ENCODE results near the gene OR2M4.

DNA sequence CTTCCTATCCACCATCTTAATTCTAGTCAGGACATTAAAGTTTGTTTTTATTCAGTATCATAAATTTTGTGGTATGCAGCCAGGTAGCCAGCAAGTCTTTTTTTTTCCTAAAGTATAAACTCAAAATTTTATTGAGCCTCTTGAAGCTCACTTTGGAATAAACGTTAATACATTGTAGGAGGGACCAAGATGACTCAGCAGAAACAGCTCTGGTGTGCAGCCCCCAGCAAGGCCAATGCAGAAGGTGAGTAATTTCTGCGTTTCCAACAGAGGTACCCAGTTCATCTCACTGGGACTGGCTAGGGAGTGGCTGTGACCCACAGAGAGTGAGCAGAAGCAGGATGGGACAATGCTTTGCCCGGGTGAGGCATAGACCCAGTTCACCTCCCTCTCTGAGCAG, 43.9 kb upstream of the OR2M4 start:
- TF ChIP-seq CTCF (IDR thresholded peaks at IDR 0.05) (no peak), POLR2A (IDR thresholded peaks at IDR 0.05; ENCODE audit: low read depth) (no peak), EP300 (IDR thresholded peaks at IDR 0.05) (no peak)

All from esophagus muscularis mucosa (tissue), 4 donors.